Psoas muscle (tissue), 8 donors: ENCODE data around the gene GRHL1. TPM values are rescaled to one million over a fixed set of nuclear protein-coding genes. Genes with fewer than 3 reads are reported as not detected.

Experiments used
- ATAC-seq, 4 donors: fragments of 200-7000 bp; cut with Tn5 transposase; one replicate each; pipeline ENCODE4 v1.9.1; 2020; ENCODE audit warnings: moderate library complexity in 3 of 4, mild to moderate bottlenecking in 2 of 4
- DNase-seq, 2 donors: peaks; one replicate each; pipeline ENCODE4 v3.0.0-alpha.2; 2020
- H3K27ac ChIP-seq: fragments of 200-600 bp; one replicate; pipeline ENCODE4 v1.8.0; 2022
- H3K27me3 ChIP-seq, 3 donors: fragments of 200-600 bp in 1 of 3; one replicate each; pipeline versions ENCODE4 v1.6.1 to v1.8.0; 2013 to 2022; ENCODE audit warnings: low read length in 2 of 3, mild to moderate bottlenecking in 2 of 3, moderate library complexity in 1 of 3; ENCODE audit not compliant: insufficient read depth in 3 of 3
- H3K36me3 ChIP-seq, 2 donors: fragments of 200-600 bp in 1 of 2; one replicate each; pipeline versions ENCODE4 v1.6.1 to v1.8.0; 2013 to 2022; ENCODE audit warnings: low read depth in 1 of 2, mild to moderate bottlenecking in 1 of 2, moderate library complexity in 1 of 2; ENCODE audit not compliant: insufficient read depth in 1 of 2
- H3K4me1 ChIP-seq: fragments of 200-600 bp; one replicate; pipeline ENCODE4 v1.8.0; 2022
- H3K4me3 ChIP-seq: fragments of 200-600 bp; one replicate; pipeline ENCODE4 v1.8.0; 2022; ENCODE audit warnings: mild to moderate bottlenecking
- H3K9me3 ChIP-seq: fragments of 200-600 bp; one replicate; pipeline ENCODE4 v1.8.0; 2022
- WGBS, 3 donors: extraction: QIAGEN DNeasy Blood & Tissue Kit; methylation state at CpG; one replicate each; pipeline versions ENCODE4 v1.1.6 to v1.1.7; 2013; 5-methylcytosine and 5-hydroxymethylcytosine counted together
- intact Hi-C, 2 donors: fragments of 100-400 bp; cut with DNase I; formaldehyde crosslinking; loops; one replicate each; pipeline versions ENCODE4 v1.11.0 to v1.14.2; 2022
- polyA plus RNA-seq, 3 donors: library from polyadenylated mRNA; stranded (reverse); fragments of 200-250 nt; gene quantifications; one replicate each; pipeline ENCODE4 v1.2.3, GENCODE V29; 2013
- total RNA-seq, 4 donors: library from RNA; stranded (reverse); fragmentation: NEBNext Ultra II Directional in 2 of 4; extraction: Animal tissue kit (Norgen Biotek cat#: 25700) in 2 of 4; gene quantifications; one replicate each; pipeline versions ENCODE4 v1.2.1 to v1.2.4, GENCODE V29; 2021 to 2023
- TF ChIP-seq, protein P1 (sequence below): fragments of 200-600 bp; IDR thresholded peaks from one replicate; pipeline ENCODE4 v1.8.0; 2022; ENCODE audit warnings: antibody characterized with exemption
- donor health status: healthy with polysubstance abuse.
- donor health status: DM: no; HTN: no; CAD: no; lungs with moderate emphysema.
- donor health status: Bipolar disorder and iron deficiency.
- donor health status: healthy.
- donor health status: DM: yes; HTN: yes; CAD: no.
- donor health status: DM: no; HTN: no; CAD: no.
- donor health status: DM: no; HTN: no; CAD: no.
- donor health status: DM: yes; HTN: yes; CAD: no.

The GRHL1 gene
- total and polyA plus RNA-seq, 7 donors, result 0.38 to 1.2 (median 0.63) TPM

DNA sequence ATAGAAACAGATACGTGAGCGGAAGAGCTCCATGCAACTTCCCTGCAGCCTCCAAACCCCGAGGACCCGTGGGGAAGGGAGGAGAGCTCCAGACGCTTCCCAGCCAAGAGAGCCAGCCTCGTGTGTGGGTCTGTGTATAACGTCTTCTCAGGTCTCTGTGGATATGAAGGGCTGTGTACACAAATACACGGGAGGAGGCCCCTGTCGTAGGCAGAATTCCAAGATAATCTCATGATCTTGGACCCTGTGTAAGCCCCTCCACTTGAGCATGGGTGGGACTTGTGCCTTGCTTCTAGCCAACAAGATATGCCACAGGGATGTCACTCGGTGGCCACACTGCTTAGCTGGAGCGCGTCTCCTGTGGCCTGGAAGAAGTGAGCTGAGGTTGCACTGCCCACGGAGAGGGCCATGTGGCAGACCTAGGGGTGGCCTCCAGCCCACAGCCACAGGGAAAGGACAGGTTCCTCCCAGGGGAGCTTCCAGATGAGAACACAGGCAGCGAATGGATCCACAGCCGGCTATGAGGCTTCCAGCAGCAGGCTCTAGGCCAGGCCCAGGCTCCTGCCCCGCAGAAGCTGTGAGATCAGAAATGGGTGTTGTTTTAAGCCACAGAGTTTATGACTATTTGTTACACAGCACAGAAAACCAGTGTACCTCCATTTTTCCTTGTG, 76.3 kb downstream of the GRHL1 start:
- Histone ChIP-seq H3K27me3 (no peaks in the 10 kb centered on the region), H3K4me1 (no peaks in the 10 kb centered on the region), H3K4me3 (no peak overlapping the region), H3K27ac (no peak overlapping the region), H3K36me3 (no peaks in the 10 kb centered on the region), H3K9me3 (no peaks in the 10 kb centered on the region)
- TF ChIP-seq, protein P1, sequence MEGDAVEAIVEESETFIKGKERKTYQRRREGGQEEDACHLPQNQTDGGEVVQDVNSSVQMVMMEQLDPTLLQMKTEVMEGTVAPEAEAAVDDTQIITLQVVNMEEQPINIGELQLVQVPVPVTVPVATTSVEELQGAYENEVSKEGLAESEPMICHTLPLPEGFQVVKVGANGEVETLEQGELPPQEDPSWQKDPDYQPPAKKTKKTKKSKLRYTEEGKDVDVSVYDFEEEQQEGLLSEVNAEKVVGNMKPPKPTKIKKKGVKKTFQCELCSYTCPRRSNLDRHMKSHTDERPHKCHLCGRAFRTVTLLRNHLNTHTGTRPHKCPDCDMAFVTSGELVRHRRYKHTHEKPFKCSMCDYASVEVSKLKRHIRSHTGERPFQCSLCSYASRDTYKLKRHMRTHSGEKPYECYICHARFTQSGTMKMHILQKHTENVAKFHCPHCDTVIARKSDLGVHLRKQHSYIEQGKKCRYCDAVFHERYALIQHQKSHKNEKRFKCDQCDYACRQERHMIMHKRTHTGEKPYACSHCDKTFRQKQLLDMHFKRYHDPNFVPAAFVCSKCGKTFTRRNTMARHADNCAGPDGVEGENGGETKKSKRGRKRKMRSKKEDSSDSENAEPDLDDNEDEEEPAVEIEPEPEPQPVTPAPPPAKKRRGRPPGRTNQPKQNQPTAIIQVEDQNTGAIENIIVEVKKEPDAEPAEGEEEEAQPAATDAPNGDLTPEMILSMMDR, result no peak
- no peak for DNase-seq
- WGBS, 3 donors, result 75 to 78% (median 78%) methylated on average over 16 of the region's 16 CpGs
- peak in 1 of 4 donors; percentile 24 for ATAC-seq
- intact Hi-C loops, result loop anchor here in 1 of 2 donors (5.0 kb wide), 1 partner anchor 40 kb away; no protein-coding TSS in a partner anchor

DNA sequence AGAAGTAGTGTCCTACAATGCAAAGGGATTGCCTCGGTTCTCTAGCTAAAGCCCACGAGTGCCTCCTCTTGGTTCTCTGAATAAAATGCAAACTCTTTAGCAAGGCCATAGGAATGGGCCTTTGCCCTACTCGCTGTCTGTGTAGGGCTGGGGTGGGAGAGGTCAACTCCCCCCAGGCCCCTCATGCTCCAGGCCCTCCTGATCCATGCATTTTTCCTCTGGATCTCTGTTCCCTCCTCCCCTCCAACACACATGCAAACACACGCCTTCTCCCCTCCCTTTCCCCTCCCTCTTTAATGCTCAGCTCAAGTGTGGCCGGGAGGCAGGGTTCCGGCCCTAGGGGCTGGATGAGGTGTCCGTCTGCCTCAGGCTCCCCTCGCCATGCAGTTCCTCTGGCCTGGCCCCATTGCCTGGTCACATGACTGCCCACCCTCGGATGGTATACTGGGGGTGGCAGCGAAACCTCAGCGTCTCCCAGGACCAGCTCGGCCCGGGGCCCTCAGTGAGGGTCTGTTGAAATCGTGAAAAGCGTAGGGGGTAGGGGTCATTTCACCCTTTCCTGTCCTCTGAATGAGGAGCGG, 77.0 kb downstream of the GRHL1 start:
- TF ChIP-seq, protein P1, result no peak
- DNase-seq (no peak), ATAC-seq (peak in 1 of 4 donors; percentile 12)
- WGBS, 3 donors, result 82 to 91% (median 85%) methylated on average over 16 of the region's 16 CpGs
- Histone ChIP-seq H3K4me1 (no peaks in the 10 kb centered on the region), H3K36me3 (no peaks in the 10 kb centered on the region), H3K27me3 (no peaks in the 10 kb centered on the region), H3K9me3 (no peaks in the 10 kb centered on the region), H3K27ac (peak overlapping the region; percentile 46), H3K4me3 (no peak overlapping the region)
- intact Hi-C loops, result loop anchor here in 1 of 2 donors (5.0 kb wide), 1 partner anchor 41 kb away; no protein-coding TSS in a partner anchor

DNA sequence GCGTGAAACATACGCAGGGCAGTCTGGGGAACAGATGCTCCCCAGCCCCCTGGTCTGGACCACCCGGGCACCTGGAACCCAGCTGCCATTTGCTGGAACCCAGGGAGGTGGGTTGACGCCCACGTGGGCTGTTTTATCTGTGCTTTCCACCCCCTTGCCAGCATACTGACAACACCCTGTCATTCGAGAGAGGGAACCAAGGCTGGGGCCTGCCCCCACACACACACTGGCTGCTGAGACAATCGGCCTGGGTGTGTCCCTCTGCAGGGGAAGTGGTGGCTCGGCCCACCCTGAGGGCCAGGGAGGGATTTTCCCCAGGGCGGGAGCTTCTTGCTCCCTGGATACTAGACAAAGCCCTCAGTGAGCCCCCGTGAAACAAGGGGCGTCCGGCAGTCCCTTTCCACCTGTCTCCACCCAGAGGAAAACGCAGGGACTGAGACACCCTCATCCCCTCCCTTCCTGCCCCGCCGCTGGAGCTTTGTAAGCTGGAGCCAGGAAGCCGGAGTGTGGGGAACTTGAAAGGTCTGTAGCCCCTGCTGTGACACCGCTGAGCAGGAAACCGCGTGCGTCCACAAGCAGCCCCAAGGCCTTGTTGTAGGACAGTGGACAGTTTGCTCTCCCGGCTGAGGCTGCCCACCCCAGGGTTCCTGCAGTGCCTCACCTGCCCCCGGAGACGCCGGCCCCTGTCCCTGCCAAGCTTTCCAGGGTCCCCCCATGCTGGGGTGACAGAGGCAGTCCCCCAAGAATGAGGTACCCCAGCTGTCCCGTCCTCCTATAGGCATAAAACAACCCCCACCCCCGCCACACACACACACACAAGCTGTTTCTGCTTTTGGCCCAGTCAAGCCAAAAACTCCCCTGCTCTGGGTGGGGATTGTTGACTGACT, 77.7 kb downstream of the GRHL1 start:
- Histone ChIP-seq H3K36me3 (no peaks in the 10 kb centered on the region), H3K27ac (peak overlapping the region; percentile 46), H3K4me1 (no peaks in the 10 kb centered on the region), H3K9me3 (no peaks in the 10 kb centered on the region), H3K27me3 (no peaks in the 10 kb centered on the region), H3K4me3 (no peak overlapping the region)
- intact Hi-C loops, result loop anchor here in 1 of 2 donors (5.0 kb wide), 1 partner anchor 42 kb away; no protein-coding TSS in a partner anchor
- peak in 3 of 4 donors; percentile 56 to 70 (median 61) for ATAC-seq
- DNase-seq, result peak; percentile 55 to 75
- 63 to 73% (median 68%) methylated on average over 19 to 26 of the region's 26 CpGs for WGBS, 3 donors
- TF ChIP-seq, protein P1, result no peak

DNA sequence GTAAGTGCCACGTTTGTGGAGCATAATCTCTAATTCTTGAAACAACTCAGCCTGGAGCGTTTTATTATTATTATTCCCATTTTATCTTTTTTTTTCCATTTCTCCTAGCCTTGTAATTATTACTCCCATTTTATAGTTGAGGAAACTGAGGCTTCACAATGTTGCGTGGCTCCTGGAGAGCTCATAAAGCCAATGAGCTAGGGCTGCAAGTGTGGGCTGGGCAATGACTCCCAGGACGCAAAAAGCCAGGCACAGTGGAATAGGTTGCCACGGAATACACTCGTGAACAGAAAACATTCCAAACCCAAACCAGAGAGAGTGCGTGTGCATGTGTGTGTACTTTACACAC, 78.4 kb downstream of the GRHL1 start:
- DNase-seq (no peak), ATAC-seq (no peak)
- Histone ChIP-seq H3K27ac (peak overlapping the region; percentile 46), H3K4me3 (no peak overlapping the region), H3K4me1 (no peaks in the 10 kb centered on the region), H3K36me3 (no peaks in the 10 kb centered on the region), H3K27me3 (no peaks in the 10 kb centered on the region), H3K9me3 (no peaks in the 10 kb centered on the region)
- intact Hi-C loops, result loop anchor here in 1 of 2 donors (5.0 kb wide), 1 partner anchor 43 kb away; no protein-coding TSS in a partner anchor
- 70 to 81% (median 76%) methylated on average over 7 of the region's 7 CpGs for WGBS, 3 donors
- TF ChIP-seq, protein P1, result no peak
